ENCODE results near the gene PAFAH2.

Gene PAFAH2

DNA sequence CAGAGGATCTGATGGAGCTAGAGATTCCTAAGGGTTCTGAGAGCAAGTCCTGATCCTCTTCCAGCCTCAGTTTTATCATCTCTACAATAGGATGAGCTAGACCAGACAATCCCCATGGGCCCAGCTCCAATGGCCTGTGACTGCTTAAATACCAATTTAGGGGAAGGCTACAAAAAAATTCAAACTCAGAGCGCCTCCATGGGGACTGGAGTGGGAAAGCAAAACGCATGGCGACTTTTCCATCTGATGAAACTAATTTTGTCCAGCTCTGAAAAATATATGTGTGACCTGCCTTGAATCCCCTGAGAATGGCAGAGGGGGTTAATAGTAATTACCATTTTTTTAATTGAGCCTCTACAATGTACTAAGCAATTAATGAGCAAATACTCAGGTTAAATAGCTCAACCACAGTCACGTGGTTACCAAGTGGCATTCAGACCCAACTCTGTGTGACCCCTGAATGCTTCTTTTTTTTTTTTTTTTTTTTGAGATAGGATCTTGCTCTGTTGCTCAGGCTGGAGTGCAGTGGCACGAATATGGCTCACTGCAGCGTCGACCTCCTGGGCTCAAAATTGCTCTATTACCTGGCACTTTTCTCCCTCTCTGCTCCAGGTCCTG lies 32.1 kb upstream of the PAFAH2 start:
- DNase-seq: no peak

DNA sequence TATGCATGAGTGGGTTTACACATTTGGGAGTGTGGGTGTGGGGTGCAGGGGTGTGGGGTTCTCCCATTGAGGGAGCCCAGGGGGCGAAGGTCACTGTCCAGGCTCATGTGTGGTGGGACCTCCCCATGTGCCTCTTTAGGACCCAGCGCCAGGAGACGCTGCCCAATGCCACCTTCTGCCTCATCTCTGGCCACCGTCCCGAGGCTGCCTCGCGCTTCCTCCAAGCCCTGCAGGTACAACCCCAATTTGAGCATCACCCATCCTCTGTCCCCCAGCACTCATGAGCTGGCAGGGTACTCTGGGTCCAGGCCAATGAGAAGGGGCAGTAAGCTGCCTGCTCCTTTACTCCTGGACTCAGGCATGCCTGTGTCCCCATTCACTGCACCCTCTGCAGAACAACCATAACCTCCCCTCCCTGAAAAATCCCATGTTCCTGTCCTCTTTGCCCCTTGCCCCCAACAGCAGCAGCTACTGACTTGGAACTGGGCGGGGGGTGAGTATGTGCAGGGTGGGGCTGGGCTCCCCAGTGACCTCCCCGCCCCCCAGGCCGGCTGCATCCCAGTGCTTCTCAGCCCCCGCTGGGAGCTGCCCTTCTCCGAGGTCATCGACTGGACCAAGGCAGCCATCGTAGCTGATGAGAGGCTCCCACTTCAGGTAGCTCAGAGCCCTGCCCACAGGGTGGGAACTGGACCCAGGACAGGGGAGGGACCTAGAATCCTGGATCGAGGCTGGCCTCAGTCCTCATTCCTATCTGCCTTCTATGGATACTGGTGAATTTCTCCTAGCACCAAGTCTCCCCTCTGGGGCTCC lies 31.4 kb upstream of the PAFAH2 start:
- no peak for DNase-seq

DNA sequence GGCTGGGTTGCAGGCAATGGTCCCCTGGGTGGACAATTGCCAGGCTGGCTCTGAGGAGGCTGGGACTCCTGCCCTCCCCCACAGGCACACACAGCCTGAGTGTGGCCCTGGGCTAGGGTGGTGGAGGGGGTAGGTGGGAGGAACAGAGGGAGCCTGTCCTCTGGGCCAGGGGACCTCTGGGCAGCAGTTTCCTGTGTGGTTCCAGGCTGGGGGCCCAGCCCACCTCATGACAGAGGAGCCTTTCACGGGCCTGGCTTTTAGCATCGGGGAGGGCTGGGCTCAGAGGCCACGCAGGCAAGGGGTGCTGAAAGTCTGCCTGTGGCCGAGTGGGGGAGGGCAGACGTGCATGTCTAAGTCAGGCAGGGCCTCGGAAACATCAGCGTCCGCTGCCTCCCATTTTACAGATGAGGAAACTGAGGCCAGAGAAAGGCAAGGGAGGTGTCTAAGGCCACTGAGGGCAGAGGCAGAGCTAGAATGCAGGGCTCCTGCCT lies 30.7 kb upstream of the PAFAH2 start:
- no peak for DNase-seq

- DNase-seq: no peak
Observed at GRCh38 chr1:26027716-26028489, 30.0 kb upstream of the PAFAH2 start.

- DNase-seq: no peak
Observed at GRCh38 chr1:26025517-26025916, 27.7 kb upstream of the PAFAH2 start.

- no peak for DNase-seq
Observed at GRCh38 chr1:26025060-26025459, 27.2 kb upstream of the PAFAH2 start.

GRCh38 chr1:26023826-26024225 lies 26.0 kb upstream of the PAFAH2 start:
- no peak for DNase-seq

- DNase-seq: no peak
Observed at GRCh38 chr1:26023009-26023408, 25.1 kb upstream of the PAFAH2 start.

GRCh38 chr1:26022404-26022779 lies 24.5 kb upstream of the PAFAH2 start:
- DNase-seq: no peak

GRCh38 chr1:26021647-26022403 lies 24.0 kb upstream of the PAFAH2 start, which contains the start of gene EXTL1:
Gene EXTL1, plus strand, starts transcription at chr1:26021775. Its CDS starts 872 bp downstream, at chr1:26022647.
- no peak for DNase-seq

GRCh38 chr1:26020941-26021646 lies 23.2 kb upstream of the PAFAH2 start:
- DNase-seq: no peak

DNA sequence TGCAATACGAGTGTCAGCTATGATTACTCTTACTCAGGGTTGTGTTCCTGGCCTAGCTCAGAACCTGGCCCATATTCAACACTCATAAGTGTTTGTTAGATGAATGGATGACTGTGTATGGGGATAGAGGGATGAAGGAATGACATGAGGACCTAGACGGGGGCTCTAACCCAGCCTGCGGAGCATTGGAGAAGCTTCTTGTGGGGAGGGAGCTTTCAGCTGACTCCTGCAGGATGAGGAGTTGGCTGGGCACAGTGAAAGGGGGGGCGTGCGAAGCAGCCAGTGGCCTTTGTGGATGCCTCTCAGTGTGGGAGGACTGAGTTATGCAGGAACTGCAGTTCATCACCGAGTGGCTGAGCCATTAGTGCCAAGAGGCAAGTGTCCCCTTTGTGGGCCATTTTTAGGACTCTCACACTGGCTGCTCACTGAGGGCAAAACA lies 22.5 kb upstream of the PAFAH2 start:
- DNase-seq: no peak

DNA sequence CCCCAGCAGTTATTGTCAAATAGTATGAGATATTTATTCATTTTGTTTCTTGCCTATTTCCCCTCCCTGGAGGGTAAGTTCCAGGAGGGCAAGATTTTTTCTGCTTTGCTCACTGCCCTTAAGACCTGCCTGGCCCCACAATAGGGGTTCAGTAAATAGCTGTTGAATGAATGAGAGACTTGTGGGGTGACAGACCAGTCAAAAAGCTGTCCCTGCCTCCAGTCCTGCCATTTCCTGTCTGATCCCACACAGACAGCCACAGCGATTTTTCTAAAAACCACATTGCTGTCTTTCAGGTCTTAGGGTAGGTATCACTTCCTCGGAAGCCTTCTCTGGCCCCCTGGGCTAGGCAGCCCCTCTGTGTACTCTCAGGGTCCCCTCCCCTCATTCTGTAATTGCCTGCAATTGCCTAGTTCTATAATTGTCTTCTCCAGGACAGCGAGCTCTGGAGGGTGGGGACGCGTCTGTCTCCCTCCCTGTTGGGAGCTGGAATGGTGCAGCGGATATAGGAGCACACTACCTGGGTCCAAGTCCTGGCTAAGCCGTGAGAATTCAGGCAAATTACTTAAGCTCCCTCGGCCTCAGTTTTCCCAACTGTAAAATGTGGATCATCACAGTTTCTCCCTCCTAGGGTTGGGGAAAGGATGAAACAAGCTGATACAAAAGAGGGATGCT lies 21.9 kb upstream of the PAFAH2 start:
- no peak for DNase-seq

GRCh38 chr1:26017606-26018005 lies 19.7 kb upstream of the PAFAH2 start:
- DNase-seq: no peak

GRCh38 chr1:26016953-26017545 lies 19.2 kb upstream of the PAFAH2 start:
- no peak for DNase-seq

DNA sequence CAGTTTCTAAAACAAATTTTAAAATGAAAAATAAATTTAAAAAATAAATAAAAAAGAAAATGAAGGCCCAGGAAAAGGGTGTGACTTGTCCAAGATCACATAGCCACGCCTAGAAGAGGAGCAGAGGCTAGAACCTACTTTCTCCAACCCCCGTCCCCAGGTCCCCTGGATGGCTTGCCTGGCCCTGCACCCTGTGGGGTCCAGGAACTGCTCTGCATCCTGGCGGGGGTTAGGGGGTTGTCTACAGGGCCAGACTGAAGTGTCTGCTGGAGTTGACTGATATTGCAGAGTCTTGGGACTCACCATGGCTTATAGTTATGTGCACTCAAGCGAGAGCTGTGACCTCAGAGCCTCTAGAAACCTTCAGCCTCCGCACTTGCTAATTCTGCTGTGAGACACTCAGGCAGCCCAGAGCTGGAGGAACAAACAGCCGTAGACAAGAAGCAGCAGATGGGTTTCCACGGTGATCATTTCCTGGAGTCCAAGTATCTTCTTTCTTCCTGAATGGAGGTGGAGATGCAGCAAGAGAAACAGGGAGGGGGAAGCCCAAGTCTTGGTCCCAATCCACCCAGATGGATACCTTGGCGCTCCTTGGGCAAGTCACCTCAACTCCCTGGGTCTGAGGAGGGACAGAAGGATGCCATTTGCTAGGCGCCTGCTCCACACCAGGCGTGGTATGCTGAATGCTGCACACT lies 18.5 kb upstream of the PAFAH2 start:
- no peak for DNase-seq

DNA sequence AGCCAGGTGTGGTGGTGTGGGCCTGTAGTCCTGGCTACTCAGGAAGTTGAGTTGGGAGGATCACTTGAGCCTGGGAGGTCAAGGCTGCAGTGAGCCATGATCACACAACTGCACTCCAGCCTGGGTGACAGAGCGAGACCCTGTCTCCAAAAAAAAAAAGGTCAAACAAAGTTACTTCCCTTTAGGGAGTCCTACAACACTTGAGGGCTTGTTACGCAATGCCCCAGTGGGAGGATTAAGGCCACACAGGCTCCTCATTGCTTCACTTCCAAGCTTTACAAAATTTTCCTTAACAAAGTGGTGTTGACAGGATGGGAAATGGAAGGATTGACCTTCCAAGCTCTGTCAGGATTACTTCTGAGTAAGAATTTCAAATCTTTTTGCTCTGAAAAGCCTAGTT lies 17.5 kb upstream of the PAFAH2 start:
- no peak for DNase-seq

DNA sequence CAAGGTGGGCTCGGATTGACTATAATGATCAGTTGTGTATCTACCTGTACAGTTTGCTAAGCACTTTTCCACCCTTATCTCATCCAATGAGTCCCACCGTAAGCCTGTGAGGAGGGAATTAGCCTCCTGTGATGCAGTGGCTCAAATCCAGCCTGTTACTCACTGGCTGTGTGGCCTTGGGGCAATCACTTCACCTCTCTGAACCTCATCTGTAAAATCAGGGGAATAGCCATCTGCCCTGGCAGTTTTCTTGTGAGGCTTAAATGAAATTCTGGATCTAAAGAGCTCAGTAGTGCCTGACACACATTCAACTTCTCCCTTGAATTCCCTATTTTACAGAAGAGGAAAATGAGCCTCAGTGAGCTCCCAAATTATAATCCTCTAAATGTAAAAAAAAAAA lies 16.3 kb upstream of the PAFAH2 start:
- DNase-seq: no peak

GRCh38 chr1:26012864-26013263 lies 15.0 kb upstream of the PAFAH2 start:
- no peak for DNase-seq

DNA sequence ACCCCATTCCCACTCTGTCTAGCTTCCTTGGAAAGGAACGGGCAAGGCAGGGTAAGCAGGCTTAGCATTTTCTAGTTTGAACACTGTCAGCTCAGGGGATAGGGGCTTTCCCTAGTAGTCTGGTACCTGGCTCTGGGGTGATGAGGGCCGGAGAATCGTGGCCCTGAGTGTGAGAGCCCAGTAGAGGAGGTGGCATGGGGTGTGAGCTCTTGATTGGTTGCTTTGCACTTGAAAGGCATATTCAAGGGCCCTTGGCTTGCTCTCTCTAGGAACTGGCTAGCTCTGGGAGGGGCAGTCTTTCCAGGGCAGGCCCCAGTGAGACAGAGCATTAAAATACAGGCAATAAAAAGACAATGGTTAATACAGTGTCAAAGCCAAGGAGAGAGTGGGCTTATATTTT lies 13.0 kb upstream of the PAFAH2 start:
- DNase-seq: no peak

All from activated CD4-positive, alpha-beta T cell treated with anti-CD3 and anti-CD28 coated beads, Interleukin-2, amount 50 U/mL, for 48 hours (primary cell).